D721Med (cell line): ENCODE measurements around the gene ZMYND19.

Experiments used
- DNase-seq: peaks from one replicate; pipeline ENCODE4 v3.0.0; 2011; ENCODE audit warnings: low spot score; ENCODE audit not compliant: insufficient read length
- FAIRE-seq: peaks from 2 replicates; lab custom pipeline; 2011; peaks lifted over from hg19 to GRCh38; lab: Jason Lieb, UNC
- CTCF ChIP-seq: IDR thresholded peaks from 2 replicates; pipeline ENCODE4 v1.5.1; 2012; ENCODE audit warnings: mild to moderate bottlenecking, control low read depth; ENCODE audit not compliant: insufficient read depth; ENCODE audit errors: missing control alignments

ZMYND19 gene

GRCh38 chr9:137592767-137593166 lies 2.5 kb upstream of the ZMYND19 start:
- no peak for DNase-seq
- no peak for TF ChIP-seq CTCF
- FAIRE-seq, result no peak

DNA sequence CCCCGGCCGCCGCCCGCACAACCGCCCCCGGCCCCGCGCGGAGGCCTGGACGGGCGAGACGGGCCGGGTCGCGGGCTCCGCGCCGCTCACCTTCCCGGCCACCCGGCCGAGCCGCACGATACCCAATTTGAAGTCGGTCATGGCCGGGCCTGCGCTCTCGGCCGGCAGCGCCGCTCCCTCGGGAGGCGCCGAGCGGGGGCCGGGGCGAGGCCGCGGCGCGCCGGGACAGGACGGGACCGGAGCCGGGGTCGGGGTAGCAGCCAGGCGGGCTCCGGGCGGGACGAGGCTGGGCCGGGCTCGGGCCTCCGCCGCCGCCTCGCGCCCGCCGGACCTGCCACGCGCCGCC lies 216 bp downstream of the ZMYND19 start:
- FAIRE-seq, result no peak
- TF ChIP-seq CTCF, result no peak
- no peak for DNase-seq

- FAIRE-seq (no peak), DNase-seq (no peak)
- no peak for TF ChIP-seq CTCF
These were observed 730 bp downstream of the ZMYND19 start for GRCh38 chr9:137589441-137590122.

DNA sequence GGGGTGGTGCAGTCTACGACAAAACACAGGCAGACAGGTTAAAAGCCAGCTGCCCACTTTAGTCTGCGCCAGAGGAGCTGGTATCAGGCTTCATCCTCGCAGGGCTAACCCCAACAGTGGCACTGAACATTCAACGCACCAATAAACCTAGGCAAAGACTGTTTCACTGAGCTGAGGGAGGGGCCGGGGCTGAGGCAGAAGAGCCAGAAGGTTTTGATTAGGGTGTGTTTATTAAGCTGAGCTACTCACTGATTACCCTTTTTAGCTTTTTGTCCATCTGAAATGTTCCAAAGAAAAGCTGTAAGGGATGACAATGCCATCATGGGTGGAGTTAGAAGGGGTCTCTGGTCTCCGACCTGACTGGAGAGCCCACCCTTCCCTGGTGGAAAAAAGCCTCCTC lies 1.4 kb downstream of the ZMYND19 start:
- DNase-seq, result no peak
- no peak for TF ChIP-seq CTCF
- no peak for FAIRE-seq

- FAIRE-seq, result no peak
- TF ChIP-seq CTCF, result no peak
These were observed 2.0 kb downstream of the ZMYND19 start for GRCh38 chr9:137588311-137588710.

GRCh38 chr9:137586854-137587253 lies 3.5 kb downstream of the ZMYND19 start:
- no peak for TF ChIP-seq CTCF
- DNase-seq, result no peak
- no peak for FAIRE-seq

More at GRCh38 chr9:137588311-137588710, 2.0 kb downstream of the ZMYND19 start:
- DNase-seq, result no peak

DNA sequence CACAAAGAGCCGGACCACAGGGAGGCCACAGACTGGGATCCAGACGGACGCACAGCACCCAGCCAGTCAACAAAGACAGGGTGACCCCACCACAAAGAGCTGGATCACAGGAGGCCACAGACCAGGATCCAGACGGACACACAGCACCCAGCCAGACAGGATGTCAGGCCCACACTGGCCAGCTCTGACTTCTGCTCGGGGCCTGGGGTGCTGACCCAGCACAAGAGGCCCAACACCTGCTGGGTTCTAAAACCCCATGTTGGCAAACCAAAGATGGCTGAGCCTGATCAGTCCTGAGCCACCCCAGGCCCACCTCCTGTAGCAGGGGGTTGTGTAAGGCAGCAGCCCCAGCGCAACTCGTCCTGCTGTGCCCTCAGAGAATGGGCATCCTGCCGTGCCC lies 6.4 kb downstream of the ZMYND19 start:
- DNase-seq (no peak), FAIRE-seq (no peak)
- TF ChIP-seq CTCF, result no peak
